HG03159 (cell line): Measurements from ENCODE around the gene RUNX1.
"Not testable (repeated sequence)": the region's sequence is repeated elsewhere in the genome, so short reads cannot be mapped to it uniquely, and the experiment has no call there.

Experiments used
- ATAC-seq: cut with Tn5 transposase; IDR thresholded peaks from one replicate; pipeline ENCODE4 v1.9.1; 2021; ENCODE audit warnings: mild to moderate bottlenecking, moderate library complexity; ENCODE audit not compliant: unreplicated experiment

Gene RUNX1

DNA sequence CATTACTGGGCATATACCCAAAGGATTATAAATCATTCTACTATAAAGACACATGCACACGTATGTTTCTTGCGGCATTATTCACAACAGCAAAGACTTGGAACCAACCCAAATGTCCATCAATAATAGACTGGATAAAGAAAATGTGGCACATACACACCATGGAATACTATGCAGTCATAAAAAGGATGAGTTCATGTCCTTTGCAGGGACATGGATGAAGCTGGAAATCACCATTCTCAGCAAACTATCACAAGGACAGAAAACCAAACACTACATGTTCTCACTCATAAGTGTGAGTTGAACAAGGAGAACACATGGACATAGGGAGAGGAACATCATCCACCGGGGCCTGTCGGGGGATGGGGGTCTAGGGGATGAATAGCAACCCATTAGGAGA is 97.2 kb downstream of the RUNX1 start:
- not testable (repeated sequence) for ATAC-seq

DNA sequence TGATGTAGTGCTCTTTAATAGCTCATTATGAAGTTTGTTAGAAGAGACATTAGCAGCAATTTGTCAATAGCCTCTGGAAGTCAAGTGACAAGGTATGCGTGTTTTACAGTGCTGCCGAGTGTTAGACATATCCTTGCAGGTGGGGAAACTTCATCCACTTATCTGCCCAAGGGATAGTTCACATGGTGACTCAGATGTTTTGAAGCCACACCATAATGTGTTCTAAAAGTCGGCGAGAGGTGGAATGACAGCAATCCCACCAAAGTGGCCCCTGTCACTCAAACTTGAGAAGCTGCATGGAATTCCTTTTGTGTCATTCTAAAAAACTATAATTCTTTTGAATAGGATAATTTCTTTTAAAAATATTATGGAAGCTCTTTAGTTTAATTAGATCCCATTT is 98.1 kb downstream of the RUNX1 start:
- no peak for ATAC-seq

DNA sequence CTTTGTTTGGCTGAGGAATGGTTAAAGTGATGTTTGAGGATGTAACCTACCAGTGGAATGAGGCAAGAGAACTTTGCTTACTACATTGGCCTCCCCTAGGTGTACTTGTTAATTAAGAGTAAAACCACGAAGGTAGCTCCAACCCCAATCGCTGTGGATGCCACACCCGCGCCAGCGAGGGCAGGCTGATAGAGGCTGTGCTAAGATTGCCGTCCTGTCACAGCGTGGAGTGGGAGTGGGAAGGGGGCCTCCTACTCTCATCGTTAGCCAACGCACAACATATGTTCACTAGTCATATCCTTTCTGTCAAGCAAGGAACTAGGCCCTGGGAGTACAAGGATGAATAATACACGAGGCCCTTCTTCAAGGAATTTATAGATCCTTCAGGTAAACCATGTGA is 99.6 kb downstream of the RUNX1 start:
- ATAC-seq = no peak

DNA sequence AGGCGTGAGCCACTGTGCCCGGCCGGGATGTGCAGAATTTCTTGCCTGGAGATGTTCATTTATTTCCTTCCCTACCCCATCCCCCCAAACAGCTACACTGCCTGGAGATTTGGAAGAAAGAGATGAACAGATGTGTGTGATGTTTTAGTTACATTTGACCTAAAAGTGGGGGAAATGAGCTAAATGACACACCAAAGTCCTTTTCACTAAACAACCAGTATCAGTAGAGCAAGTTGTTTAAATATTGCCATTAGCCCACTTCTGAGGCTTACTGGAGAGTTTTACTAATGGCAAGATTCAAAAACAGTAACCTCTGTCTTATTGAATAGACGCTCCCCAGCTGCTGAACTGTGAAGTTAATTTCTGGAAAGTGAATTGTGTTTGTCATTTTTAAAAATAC is 100.1 kb downstream of the RUNX1 start:
- no peak for ATAC-seq

DNA sequence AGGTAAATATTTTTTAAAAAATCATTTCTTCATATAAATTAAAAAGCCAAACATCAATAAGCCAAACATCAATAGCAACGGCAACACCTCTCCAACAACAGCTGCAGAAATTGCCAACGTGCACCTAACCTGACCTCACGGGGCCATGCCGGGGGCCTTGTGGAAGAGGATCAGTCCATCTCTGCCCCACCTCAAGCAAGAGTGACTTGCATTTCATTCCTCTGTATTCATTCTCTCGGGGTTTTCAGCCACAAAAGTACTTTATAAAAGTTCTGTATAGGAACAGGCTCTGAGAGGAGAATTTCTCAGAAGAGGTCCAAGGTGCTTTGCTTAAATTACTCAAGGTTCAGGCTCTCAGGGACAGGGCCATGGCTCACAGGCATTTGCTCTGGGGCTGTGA is 100.9 kb downstream of the RUNX1 start:
- no peak for ATAC-seq

DNA sequence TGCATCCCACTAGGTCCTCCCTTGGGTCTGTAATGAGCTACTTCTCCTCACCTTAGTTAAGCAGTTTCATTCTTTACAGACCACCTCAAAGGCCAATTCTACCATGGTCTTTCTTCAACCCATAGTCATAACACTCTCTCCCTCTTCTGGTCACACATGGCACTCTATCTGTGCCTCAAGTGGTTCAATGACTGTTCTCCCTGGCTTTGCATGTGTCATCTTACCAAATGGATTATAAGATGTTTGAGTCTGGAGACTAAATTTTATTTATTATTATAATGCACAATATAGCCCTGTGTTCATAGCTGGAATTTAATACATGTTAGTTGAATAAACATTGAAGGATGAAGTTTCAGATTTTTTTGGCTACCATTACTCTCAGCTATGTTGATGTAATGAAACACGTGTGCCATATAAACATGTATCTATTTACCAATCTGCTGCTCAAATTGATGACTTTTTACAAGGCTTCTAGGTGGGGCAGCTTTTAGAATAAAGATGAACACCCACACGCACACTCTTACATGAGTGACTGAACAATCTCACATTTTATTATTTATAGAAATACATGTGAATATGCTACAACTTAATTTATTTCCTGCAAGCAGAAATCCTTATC is 102.1 kb downstream of the RUNX1 start:
- ATAC-seq = no peak

DNA sequence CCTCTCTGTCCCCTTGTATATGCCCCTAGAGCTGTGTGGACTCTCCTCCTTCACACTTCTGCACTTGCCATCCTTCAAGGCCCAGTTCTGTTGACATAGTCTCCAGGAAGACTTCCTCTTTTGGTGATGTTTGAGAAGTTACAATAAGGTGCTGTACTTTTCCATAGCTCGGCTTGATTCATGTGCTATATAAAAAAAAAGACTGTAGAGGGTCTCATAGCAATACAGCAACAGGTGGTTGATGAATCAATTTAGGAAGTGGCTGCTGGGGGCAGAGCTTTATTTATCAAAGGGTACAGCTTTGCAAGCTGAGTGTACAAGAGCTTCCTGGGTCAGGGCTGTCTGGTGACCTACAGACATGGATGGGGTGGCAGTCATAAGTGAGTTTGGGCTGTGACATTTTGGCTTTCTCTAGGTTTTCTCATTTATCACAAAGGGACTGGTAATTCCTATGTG is 102.7 kb downstream of the RUNX1 start:
- no peak for ATAC-seq

DNA sequence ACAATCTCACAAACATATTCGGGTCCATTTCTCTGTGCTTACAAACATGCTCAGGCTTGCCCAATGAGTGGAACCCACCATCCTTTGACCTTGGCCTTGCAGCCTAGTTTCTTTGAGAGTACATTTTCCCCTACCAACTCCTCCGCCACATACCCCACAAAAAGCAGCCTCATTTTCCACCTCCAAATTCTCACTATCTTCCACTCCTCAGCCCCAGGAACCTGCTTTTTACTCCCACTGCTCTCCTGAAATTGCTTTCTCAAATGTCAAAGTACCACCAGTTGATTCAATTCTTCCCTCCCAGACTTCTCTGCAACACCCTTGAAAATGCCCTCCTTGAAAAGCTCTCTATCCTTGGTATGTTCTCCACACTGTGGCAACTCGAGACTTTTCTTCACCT is 103.8 kb downstream of the RUNX1 start:
- no peak for ATAC-seq

DNA sequence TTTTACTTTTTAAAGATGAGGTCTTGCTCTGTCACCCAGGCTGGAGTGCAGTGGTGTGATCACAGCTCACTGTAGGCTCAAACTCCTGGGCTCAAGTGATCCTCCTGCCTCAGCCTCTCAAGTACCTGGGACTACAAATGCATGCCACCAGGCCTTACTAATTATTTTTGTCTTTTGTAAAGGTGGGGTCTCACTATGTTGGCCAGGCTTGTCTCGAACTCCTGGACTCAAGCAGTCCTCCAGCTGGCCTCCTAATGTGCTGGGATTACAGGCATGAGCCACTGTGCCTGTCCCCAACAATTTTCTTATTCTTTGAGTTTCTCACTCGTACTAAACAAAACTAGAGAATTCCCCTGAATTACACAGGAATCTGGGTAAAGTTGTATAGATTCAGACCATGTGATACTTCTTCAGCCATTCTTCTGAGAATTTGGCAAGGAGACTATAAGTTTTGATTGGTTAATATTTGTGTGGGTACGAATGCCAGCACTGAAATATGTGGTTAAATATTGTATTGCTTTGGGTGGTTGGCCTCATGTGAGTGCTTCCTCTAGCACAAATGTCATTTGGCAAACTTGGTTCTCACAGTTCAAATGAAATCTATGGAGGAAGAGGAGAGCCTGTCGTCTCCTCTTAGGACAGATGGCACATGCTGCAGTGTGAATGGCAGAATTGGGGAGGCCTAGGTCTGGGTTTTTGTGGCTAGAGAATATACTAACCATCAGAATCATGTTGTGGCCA is 104.9 kb downstream of the RUNX1 start:
- ATAC-seq = no peak

DNA sequence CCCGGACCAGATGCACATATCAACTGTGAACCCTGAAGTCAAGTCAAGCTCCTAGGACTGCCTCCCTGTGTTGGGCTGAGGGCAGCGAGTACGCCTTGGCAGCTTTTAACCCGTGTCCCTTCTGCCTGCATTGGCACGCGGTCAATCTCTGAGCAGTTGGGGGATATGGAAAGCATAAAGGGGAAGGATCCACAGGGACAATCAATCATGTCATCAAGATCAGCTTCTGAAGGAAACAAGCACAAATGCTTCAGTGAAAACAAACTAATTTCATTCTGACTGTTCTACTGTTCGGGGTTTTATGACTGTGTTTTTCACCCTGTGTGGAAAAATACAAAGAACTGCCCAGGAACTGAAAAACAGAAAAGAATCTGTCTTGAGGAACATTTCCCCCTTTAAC is 106.2 kb downstream of the RUNX1 start:
- no peak for ATAC-seq

DNA sequence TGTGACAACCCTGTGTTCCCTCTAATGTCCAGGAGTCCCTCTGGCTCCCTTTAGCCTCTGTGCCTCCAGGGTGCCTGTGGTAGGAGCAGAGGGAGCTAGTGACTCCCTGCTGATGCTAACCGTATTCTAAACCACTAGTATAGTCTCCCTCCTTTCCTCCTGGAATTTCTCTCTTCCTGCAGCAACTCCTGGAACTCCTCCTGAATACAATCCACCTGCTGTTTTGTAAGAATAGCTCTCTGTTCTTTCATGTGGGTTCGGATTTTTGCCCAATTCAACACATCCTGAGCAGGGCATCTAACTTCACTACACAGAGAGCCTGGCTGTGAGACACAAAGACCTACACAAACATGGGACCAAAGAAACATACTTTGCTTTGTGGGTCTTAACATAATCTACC is 107.9 kb downstream of the RUNX1 start:
- ATAC-seq = no peak

DNA sequence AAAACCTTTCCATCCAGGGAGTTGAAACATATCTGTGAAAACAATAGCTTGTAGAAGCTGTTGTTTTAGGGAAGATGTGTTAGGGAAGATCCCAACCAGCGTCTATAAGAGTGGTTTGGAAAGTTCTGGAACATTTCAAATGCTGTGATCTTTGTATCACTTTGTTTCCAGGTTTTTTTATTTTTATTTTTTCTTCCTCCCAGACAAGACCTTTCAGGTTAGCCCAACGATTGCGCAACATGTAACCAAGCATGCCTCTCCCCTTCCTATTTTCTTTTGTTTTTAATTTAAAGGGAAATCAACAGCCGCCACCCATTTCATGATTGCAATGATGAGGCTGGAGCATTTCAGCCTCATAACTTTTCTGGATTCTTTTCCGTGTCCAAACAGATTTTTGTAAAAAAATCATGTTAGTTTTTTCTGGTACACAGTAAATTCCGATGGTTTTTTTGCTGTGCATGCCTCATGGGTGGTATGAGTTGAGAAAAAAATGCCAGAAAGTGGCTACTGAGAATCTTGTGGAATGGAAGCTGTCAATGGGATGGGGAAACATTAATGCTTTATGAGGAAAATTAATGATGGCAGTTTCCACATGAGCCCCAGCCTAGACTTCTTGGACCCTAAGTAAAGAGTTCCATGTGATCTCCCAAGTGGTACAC is 109.3 kb downstream of the RUNX1 start:
- no peak for ATAC-seq

DNA sequence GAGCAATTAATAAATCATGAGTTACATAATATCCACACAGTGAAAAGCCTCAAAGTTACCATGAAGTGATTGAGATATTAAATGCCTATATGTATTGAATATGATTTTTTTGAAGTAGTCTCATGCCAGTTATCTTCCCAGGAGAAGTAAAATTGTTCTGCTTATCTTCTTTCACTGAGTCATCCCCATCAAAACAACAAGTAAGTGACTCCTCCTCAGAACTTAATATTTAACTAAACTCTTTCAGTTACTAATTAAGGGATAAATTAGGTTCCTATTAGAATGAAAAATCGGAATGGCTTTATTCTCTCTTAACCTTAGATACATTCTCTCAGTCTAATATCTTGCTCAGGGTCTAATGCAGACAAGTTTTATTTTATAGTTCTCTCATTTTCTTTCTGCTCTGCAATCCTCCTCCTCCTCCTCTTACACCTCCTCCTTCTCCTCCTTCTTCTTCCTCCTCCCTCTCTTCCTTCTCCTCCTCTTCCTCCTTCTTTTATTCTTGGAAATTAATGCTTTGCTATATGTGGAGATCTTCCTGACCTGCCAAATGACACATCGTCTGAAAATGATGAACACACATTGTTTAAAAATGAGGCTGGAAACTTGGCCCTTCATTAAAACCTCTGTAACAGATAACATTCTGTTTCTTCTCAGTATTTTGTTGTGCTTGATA is 110.9 kb downstream of the RUNX1 start:
- no peak for ATAC-seq

DNA sequence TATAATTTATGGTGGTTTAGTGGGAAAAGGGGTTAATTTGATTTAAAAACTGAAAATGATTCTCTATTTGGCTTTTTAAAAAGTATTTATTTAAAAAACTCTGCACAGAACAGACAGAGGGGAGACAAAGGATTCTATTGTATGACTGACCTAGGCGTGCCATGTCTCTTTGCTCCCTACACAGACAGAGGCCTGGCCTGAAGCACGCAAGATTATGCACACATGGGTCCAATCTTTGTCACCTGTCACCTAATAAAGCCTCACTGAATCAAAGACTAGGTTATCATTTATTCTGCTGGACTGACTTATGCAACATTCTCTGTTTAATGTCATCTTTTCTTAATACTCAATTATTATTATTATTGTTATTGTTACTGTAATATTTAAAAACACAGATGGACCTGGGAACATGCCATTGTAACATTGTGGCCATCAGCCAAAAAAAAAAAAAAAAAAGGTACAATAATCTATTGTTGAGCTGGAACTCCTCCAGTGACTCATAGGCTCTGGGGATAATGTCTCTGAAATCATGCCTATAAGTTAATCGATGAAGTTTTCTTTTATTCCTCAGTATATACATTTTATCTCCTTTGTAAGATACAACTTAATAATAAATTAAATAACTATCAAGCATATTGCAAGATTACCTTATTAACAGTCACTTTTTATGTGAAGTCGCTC is 112.1 kb downstream of the RUNX1 start:
- no peak for ATAC-seq

DNA sequence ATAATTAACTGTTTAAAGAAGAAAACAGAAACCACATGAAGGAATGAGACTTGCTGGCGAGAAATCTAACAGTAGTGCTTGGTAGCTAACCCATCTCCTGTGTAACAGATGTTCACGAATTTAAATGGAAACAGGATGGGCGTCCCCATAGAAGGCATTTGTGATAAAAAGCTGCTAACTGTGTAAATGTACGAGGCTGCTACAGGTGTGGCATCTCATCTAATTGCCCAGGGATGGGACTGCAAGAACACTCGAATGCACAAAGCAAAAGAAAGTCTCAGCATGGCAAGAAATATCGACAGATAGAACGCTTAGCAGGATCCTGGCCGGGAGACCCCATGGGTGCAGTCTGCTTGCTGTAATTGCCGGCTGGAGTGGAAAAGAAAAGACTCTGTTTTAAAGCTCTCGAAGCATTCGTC is 112.7 kb downstream of the RUNX1 start:
- no peak for ATAC-seq

DNA sequence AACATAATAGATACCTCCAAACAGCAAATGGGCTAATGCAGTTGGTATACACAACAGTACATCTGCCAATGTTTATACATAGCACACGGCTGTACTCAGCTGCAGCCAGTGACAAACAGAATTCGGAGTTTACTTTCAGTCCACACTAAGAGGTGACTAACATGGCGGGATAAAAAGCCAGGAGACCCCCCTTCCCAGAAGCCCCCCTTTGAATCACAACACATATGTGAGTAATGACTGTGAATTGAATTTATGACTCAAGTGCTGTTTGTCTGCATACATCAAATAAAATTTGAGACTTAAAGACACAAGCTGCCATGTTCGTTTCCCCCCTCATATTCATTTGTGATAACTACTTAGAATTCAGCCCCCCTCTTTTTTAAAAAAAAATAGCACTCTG is 113.2 kb downstream of the RUNX1 start:
- no peak for ATAC-seq

DNA sequence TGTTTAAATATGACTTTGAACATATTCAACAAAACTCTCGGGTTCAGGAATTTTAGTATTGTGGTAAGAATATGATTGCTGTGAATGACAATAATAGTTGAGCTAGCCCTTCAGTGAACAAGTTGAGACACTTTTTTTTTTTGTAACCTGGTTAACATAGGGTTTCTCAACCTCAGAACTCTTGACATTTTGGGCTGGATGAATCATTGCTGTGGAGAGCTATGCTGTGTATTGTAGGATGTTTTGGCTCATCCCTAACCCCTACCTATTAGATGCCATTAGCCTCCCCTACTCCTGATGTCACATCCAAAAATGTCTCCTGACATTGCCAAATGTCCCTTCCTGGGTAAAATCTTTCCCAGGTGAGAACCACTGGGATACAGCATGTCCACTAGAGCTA is 113.7 kb downstream of the RUNX1 start:
- no peak for ATAC-seq

DNA sequence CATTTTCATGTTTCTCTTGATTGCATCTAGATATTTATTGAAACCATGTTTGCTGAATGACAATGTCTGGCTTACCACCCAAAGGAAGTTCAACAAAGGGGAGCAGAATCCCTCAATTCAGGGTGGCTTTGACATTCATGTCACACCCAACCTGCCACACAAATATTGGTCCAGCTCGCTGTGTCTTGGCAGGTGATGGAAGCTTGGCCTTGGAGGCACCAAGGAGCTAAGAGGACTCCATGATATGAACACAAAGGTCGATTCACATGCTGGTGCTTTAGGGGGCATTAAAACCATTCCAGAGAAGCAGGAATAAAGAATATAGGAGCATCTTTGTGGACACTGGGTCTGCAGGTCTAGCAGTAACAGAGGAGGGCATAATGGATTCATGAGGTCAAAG is 114.8 kb downstream of the RUNX1 start:
- ATAC-seq = no peak

DNA sequence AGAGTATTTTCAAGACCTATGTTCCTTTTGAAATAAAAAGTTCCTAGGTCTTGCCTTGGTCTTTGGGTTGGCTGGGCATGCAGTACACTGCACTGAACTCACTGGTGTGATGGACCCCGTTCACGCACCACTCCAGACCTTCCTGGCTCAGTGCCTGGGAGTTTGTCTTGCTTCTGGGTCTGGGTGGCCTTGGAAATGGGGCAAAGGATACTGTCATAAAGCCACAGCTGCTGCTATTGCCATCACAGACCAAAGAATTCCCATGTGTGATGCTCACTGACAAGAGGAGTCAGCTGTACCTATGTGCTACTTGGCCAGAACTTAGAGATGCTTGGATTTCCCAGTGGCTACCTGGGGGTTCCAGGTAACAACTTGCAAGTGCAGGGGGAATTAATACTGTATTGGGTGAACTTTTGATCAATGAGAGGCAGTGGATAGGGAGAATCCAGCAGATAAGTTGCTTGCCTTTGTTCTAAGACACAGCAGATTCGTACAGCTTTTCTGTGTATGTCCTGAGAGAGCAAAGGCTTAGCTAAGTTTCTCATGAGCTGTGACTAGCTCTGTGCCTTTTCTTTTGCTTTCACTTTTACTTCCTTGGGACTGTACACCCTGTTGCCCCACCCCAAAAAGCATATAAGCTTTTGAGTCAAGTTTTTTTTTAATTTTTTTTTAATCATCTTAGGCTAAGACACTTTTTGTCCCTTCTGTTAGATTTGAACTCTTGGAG is 115.3 kb downstream of the RUNX1 start:
- ATAC-seq = no peak

DNA sequence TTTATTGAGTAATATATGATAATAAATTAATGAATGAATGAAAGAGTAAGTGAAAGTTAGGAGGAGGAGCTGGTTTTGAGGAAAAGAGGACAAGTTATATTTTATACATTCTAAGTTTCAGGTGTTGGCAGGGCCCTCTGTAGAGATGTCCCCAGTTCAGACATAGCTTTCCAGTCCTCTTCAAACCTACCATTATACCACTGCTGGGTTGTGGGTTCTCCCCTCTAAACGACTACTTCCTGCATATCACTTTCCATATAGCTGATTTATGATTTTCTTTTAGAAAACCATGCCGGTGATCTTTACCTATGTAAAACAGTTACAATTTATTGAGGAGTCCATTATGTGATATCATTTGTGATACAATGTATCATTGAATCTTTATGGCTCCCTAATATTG is 116.9 kb downstream of the RUNX1 start:
- no peak for ATAC-seq
